KMS-11 (cell line): Measurements from ENCODE around the gene MAN2A1.

Experiments used
- H2AFZ ChIP-seq: fragments of 200-600 bp; sonication (generic); 2 replicates; pipeline ENCODE4 v1.6.1; 2016; ENCODE audit warnings: antibody characterized with exemption, mixed run types, low read depth
- H3K27ac ChIP-seq: fragments of 200-600 bp; sonication (generic); 2 replicates; pipeline ENCODE4 v1.6.1; 2016; ENCODE audit warnings: mild to moderate bottlenecking, mixed run types
- H3K27me3 ChIP-seq: fragments of 200-600 bp; sonication (generic); 2 replicates; pipeline ENCODE4 v1.6.1; 2017; ENCODE audit warnings: mild to moderate bottlenecking, low read depth, mixed run types, moderate library complexity; ENCODE audit not compliant: insufficient read depth
- H3K36me3 ChIP-seq: fragments of 200-600 bp; sonication (generic); 2 replicates; pipeline ENCODE4 v1.6.1; 2017; ENCODE audit warnings: mild to moderate bottlenecking, mixed run types; ENCODE audit not compliant: insufficient read depth
- H3K4me1 ChIP-seq: fragments of 200-600 bp; sonication (generic); 2 replicates; pipeline ENCODE4 v1.6.1; 2016; ENCODE audit warnings: mild to moderate bottlenecking, low read depth, mixed run types; ENCODE audit not compliant: poor library complexity, severe bottlenecking
- H3K4me2 ChIP-seq: fragments of 200-600 bp; sonication (generic); 2 replicates; pipeline ENCODE4 v1.7.0; 2016; ENCODE audit warnings: mild to moderate bottlenecking, mixed run types
- H3K4me3 ChIP-seq: fragments of 200-600 bp; sonication (generic); IDR thresholded peaks from 2 replicates; pipeline ENCODE4 v1.6.1; 2017; ENCODE audit warnings: low read depth, low read length, mixed read lengths; ENCODE audit not compliant: insufficient read depth
- H3K79me2 ChIP-seq: fragments of 200-600 bp; sonication (generic); 2 replicates; pipeline ENCODE4 v1.6.1; 2016; ENCODE audit warnings: low read depth, mixed run types; ENCODE audit not compliant: insufficient read depth
- H3K9ac ChIP-seq: fragments of 200-600 bp; sonication (generic); 2 replicates; pipeline ENCODE4 v1.6.1; 2016; ENCODE audit warnings: mild to moderate bottlenecking, mixed run types
- H4K20me1 ChIP-seq: fragments of 200-600 bp; sonication (generic); 2 replicates; pipeline ENCODE4 v1.6.1; 2016; ENCODE audit warnings: mild to moderate bottlenecking, mixed run types; ENCODE audit not compliant: insufficient read depth
- TF ChIP-seq, protein P1 (sequence below): fragments of 200-600 bp; sonication (generic); conservative IDR thresholded peaks from 2 replicates; pipeline ENCODE4 v1.6.1; 2017; ENCODE audit warnings: low read depth, mild to moderate bottlenecking, antibody characterized with exemption, low read length, moderate library complexity, mixed read lengths

Gene MAN2A1

DNA sequence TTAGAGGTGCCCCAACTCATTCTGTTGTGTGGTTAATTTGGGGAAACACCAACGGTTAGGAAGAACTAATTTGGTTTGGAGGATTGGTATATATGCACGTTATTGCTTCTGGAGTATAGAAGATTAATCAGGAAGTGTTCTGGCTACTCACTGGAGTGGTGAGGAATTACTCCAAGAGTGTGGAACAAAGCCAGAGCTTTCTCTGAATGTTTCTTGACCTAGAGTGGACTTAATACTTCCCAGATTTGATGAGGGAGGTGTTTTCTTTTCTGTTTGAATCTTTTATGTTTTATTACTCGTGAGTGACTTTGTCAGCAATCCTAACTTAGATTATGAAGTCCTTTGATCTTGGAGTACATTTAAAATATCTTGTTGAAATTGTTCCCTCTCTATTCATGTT, 163.7 kb downstream of the MAN2A1 start:
- no peak overlapping the region for H3K27ac ChIP-seq
- TF ChIP-seq, protein P1, sequence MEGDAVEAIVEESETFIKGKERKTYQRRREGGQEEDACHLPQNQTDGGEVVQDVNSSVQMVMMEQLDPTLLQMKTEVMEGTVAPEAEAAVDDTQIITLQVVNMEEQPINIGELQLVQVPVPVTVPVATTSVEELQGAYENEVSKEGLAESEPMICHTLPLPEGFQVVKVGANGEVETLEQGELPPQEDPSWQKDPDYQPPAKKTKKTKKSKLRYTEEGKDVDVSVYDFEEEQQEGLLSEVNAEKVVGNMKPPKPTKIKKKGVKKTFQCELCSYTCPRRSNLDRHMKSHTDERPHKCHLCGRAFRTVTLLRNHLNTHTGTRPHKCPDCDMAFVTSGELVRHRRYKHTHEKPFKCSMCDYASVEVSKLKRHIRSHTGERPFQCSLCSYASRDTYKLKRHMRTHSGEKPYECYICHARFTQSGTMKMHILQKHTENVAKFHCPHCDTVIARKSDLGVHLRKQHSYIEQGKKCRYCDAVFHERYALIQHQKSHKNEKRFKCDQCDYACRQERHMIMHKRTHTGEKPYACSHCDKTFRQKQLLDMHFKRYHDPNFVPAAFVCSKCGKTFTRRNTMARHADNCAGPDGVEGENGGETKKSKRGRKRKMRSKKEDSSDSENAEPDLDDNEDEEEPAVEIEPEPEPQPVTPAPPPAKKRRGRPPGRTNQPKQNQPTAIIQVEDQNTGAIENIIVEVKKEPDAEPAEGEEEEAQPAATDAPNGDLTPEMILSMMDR: no peak
- peaks cover 85% of the 10 kb centered on the region for H3K4me1 ChIP-seq
- no peak overlapping the region for H3K4me2 ChIP-seq
- no peaks in the 10 kb centered on the region for H3K27me3 ChIP-seq
- no peak overlapping the region for H3K4me3 ChIP-seq
- no peaks in the 10 kb centered on the region for H3K79me2 ChIP-seq
- no peaks in the 10 kb centered on the region for H4K20me1 ChIP-seq
- no peak overlapping the region for H3K9ac ChIP-seq
- peaks cover 13% of the 10 kb centered on the region for H3K36me3 ChIP-seq
- H2AFZ ChIP-seq: no peak overlapping the region

DNA sequence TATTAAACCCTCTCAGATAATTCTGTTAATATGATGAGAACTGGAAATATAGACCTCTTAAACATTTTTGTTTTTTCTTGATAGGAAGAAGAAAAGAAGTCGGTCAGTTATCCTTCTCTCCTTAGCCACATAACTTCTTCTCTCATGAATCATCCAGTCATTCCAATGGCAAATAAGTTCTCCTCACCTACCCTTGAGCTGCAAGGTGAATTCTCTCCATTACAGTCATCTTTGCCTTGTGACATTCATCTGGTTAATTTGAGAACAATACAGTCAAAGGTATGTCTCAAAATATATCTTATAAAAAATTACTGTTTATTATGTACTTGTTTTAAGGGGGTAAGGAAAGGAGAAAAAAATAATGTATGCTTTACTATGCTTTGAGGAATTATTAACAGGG, 165.3 kb downstream of the MAN2A1 start:
- Histone ChIP-seq H3K4me3 (no peak overlapping the region), H4K20me1 (no peaks in the 10 kb centered on the region), H3K27ac (no peak overlapping the region), H3K4me1 (peaks cover 93% of the 10 kb centered on the region), H3K4me2 (no peak overlapping the region), H3K27me3 (no peaks in the 10 kb centered on the region), H2AFZ (no peak overlapping the region), H3K79me2 (no peaks in the 10 kb centered on the region), H3K9ac (no peak overlapping the region), H3K36me3 (peaks cover 13% of the 10 kb centered on the region)
- TF ChIP-seq, protein P1: no peak

DNA sequence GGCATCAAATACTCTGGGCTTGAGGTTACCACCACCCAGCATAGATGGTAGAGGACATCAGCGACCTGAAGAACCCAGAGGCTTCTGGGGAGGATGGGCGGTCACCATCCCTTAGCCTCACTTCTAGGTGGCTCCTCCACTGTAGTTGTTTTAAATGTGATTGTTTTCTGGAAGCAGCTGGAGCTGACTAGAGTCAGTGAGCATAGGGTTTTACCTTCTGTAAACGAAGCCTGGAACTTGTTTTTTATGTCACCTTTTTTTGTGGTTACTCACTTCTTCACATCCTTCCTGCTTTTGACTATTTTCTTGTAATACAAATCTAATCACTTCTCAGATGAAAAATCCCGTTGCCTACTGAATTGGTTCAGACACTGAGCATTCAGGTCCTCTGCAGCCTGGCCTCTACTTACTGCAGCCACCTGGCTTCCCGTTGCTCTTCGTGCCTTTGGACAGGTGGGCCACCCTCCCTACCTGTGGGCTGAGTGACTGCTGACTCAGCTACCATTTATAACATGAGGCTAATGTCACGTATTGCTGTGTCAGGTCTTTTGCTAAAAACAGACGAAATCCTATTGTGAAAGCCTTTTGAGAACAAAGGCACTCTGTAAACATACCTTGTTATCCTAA, 167.8 kb downstream of the MAN2A1 start:
- H3K9ac ChIP-seq: no peak overlapping the region
- no peak overlapping the region for H2AFZ ChIP-seq
- H3K4me2 ChIP-seq: peak overlapping the region; percentile 33; the same call in 1 of the 2 replicates
- no peaks in the 10 kb centered on the region for H3K27me3 ChIP-seq
- no peak overlapping the region for H3K4me3 ChIP-seq
- H4K20me1 ChIP-seq: no peaks in the 10 kb centered on the region
- peaks cover 8% of the 10 kb centered on the region; the same call in 1 of the 2 replicates for H3K36me3 ChIP-seq
- H3K79me2 ChIP-seq: no peaks in the 10 kb centered on the region
- TF ChIP-seq, protein P1: no peak
- peak overlapping the region; percentile 28; the same call in 1 of the 2 replicates for H3K27ac ChIP-seq
- peaks cover 90% of the 10 kb centered on the region for H3K4me1 ChIP-seq

DNA sequence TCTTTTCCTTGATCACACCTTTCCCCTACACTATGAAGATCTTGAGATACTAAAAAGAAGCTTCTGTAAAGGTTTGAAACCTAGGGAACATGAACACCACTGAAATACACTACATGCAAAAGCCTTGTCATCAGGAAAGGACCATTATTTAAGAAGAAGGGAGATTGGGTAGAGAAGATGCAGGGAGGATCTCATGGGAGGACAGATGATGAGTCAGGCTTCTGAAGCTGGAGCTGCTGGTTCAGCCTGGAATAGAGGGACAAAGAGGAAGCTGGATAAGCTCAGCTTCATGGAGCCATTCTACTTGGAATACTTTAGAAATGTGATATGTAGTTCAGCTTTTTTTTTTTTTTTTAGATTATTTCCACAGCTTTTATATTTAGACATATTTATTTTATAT, 169.8 kb downstream of the MAN2A1 start:
- Histone ChIP-seq H3K27ac (no peak overlapping the region), H3K4me1 (peaks cover 92% of the 10 kb centered on the region), H3K79me2 (no peaks in the 10 kb centered on the region), H2AFZ (no peak overlapping the region), H3K36me3 (peaks cover 8% of the 10 kb centered on the region; the same call in 1 of the 2 replicates), H3K27me3 (no peaks in the 10 kb centered on the region), H3K4me3 (no peak overlapping the region), H3K9ac (no peak overlapping the region), H3K4me2 (no peak overlapping the region), H4K20me1 (no peaks in the 10 kb centered on the region)
- TF ChIP-seq, protein P1: no peak
